GM23248 (cell line): ENCODE measurements around the gene PRODH2.

Source experiments
- EZH2 ChIP-seq: fragments of 200-600 bp; sonication (generic); IDR thresholded peaks from 2 replicates; pipeline ENCODE4 v1.6.1; 2018; ENCODE audit warnings: antibody characterized with exemption, mild to moderate bottlenecking; ENCODE audit not compliant: insufficient read depth, poor library complexity, severe bottlenecking
- EZH2phosphoT487 ChIP-seq: fragments of 200-600 bp; sonication (generic); IDR thresholded peaks from 2 replicates; pipeline ENCODE4 v1.6.1; 2018; ENCODE audit warnings: antibody characterized with exemption, moderate library complexity, mild to moderate bottlenecking, low read depth; ENCODE audit not compliant: insufficient read depth

GRCh38 chr19:35760711-35761349, 51.8 kb downstream of the PRODH2 start:
- no peak for TF ChIP-seq EZH2phosphoT487
- no peak for TF ChIP-seq EZH2
